ENCODE data around the gene PCBP3.

The PCBP3 gene

DNA sequence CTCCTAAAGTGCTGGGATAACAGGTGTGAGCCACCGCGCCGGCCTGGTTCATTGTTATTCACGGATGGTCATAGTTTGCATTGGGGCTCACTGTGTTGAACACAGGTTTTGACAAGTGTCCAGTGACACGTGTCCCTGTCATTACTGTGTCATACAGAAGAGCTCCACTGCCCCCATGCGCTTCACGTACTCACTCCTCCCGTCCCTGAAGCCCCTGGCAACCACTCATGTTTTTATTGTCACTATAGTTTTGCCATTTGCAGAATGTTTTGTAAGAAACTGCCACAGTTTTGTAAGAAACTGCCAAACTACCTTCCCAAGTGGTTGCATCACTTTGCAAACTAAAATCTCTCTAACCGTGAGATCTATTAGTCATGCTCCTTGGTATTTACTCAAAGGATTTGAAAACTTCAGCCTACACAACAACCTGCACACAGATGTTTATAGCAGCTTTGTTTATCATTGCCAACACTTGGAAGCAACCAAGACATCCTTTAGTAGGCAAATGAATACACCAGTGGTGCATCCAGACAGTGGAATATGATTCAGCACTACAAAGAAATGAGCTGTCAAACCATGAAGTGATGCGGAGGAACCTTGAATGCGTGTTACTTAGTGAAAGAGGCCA, 174.9 kb downstream of the PCBP3 start:
- no peak for DNase-seq

DNA sequence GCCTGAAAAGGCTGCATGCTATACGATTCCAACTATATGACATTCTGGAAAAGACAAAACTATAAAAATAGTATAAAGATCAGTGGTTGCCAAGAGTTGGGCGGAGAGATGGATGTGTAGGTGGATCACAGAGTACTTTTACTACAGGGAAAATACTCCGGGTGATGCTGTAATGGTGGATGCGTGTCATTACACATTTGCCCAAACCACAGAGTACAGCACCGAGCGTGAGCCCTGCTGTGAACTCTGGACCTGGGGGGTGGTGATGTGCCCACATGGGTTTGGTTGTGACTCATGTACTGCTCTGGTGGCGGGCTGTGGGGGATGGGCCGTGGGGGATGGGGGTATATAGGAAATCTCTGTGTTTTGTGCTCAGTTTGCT, 175.4 kb downstream of the PCBP3 start:
- DNase-seq = no peak

DNA sequence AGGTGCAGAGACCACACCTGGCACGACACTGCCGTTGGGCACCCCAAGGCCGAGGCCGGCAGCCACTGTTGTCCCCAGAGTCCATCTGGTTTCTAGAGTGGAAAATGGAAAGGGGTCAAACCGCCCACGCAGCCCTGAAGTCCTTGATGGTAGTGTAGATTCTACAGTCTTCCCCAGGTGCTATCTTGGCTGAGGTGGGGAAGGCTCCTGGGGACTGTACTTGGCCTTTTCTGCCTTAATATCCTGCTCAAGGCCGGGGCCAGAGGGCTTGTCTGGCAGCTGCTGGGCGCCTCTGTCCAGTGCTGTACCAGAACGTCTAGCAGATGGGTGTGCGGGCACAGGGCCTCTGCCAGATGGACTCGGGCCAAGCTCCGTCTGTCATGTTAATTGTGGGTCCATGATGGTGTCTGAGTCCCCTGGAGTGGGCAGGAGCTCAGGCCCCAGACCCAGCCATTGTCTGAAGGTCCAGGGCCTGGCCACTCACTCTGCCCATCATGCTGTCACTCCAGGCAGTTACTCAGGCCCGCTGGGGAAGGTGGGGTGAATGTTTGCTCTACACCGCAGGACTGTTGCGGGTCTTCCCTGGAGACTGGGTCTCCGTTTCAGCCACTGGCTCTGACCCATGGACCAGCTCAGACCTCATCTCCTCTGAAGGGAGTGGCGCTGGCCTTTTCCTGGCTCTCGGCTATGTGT, 176.1 kb downstream of the PCBP3 start:
- no peak for DNase-seq

DNA sequence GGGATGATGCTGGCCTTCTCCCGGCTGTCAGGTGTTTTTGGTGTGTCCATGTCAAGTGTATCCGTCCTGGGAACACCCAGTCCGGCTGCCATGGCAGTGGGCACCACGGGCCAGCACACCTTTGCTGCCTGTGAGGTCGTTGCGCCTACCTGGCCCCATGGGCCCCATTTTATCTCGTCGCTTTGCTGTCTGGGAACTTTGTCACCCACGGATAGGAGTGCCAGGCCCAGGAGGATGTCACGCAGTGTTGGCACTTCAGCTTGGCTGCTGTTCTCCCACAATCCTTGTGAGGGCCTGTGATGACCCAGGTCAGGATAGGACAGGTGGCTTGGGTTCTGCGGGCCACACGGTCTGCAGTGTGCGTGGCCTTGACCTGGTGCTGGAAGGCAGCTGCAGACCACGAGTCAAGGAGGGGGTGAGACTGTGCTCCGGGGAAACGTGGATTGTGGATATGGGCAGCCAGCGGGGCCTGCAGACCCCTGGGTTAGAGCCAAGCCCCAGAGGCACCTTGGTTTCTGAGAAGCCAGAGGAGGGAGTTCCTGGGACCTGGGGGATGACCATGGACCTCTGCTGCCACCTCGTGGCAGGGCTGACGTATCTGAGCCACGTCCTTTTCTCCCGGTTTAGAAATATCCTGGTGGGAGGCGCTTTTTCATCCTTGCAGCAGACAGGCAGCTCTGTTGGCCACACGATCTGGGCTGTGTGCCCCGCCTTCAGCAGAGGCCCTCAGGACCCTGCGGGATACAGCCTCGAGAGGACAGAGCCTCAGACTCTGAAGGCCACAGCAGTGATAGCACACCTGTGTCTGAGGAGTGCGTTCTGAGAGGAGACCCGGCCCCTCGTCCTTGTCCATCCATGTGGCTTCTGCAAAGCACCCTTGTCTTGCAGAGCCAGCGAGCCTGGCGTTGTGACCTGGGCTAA, 176.9 kb downstream of the PCBP3 start:
- peak; percentile 68 for DNase-seq

DNA sequence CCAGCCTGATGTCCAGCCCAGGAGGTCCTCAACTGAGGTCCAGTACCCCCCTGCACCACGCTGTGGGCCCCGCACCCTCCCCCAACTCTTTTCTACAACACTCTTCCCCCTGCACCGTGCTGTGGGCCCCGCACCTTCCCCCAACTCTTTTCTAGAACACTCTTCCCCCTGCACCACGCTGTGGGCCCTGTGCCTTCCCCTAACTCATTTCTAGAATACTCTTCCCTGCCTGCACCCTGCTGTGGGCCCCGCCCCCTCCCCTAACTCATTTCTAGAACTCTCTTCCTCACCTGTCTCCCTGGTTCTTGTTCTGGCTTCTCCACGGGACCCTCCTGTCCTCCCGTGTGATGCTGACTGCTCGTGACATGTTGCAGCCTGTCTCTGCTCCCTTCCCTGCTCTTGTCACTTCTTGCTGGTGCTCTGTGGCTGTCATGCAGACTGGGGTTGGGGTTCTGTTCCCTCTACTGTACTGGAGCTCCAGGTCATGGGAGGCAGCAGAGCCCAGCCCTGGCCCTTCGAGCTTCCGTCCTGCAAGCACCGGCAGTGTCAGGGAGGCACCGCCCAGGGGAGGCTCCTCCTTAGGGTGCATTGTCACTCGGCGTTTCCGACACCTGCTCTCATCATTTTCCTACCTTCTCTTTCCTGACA, 177.9 kb downstream of the PCBP3 start:
- no peak for DNase-seq

DNA sequence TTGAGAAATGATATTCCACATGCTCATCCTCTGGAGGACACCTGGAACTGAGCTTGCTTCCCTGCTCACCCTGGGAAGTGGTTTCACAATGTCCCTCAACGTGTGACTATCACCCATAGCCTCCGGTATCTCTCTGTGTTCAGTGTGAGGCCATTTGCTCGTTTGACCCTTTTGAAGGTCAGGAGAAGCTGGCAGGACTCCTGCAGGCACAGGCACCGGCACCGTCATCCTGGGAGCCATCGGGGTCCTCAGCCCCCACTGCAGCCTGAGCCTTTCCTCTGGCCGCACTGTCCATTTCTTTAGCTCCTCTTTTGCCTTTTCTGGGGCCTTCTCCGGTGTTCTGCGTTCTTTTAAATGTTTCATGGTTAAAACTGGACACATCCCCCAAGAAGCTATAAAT, 178.5 kb downstream of the PCBP3 start:
- no peak for DNase-seq

DNA sequence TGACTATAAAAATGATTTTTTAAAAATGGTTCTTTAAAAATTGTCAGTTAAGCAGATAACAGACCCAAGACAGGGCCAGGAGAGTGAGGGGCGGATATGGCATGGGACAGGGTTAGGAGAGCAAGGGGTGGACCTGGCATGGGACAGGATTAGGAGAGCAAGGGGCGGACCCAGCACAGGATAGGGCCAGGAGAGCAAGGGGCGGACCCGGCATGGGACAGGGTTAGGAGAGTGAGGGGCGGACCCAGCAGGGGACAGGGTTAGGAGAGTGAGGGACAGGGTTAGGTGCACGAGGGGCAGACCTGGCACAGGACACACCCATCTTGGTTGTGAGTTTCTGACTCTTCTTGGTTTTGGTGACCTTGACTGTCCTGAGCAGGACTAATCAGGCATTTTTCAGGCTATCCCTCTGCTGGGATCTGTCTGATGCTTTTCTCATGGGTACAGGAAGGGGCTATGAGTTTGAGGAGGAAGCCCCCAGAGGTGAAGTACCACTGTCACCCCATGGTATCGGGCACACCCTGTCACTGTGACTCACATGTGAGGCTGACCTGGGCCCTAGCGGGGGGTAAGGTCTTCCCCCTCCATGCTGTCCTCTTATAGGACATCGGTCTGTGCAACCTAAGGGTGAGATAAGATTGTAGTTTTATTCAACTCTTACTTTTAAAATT, 179.0 kb downstream of the PCBP3 start:
- no peak for DNase-seq

DNA sequence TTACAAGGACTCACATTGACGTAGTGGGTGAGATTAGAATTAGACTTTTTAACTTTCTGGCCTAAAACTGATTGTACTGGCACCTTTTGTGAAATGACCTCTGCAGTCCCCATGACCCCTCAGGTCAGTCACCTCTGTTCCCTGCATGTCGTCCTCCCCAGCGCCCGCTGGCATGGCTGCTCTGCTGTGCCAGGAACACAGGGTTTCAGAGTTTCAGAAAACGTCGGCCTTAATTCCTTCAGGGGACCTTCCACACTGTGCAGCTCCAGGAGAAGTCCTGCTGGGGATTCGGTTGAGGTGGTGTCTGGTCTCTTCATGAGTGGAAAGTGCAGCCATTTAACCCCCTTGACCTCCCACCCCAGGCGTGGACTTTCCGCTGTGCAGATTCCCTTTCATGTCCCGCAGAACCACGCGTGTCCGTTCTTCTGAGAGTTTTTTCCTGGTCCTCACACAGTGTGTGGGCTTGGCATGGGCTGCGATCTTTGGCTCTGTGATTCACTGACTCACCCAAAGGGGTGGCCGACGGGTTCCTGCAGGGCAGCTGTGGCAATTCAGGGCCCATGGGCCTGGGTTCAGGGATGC, 179.7 kb downstream of the PCBP3 start:
- no peak for DNase-seq

DNA sequence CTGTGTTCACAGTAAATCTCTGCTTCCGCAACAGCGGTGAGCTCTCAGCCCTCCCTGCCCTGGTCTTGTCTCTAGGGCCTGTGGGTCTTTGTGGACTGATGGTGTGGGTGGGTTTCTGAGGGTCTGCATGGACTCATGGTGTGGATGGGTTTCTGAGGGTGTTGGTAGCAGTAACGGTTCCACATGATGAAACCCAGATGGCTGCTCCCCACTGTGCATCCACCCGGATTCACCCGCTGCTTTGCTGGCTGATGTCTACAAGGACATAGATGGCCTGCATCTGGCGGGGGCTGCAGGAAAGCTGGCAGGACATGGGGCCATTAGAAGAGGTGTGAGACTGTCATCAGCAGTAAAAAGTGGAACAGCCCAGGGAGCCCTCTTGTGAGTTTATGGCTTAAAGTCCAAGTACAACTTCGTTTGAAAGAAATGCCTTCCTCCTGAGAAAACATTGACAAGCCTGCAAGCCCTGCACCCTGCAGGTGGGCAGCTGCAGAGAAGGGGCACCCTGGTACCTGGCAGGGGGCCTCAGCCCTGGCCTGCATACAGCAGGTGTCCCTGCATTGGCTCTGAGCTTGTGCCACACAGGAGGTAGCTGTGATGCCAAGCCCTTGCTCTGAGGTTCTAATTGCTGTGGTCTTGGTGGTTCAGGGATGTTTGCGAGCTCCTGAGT, 181.2 kb downstream of the PCBP3 start:
- DNase-seq = no peak

DNA sequence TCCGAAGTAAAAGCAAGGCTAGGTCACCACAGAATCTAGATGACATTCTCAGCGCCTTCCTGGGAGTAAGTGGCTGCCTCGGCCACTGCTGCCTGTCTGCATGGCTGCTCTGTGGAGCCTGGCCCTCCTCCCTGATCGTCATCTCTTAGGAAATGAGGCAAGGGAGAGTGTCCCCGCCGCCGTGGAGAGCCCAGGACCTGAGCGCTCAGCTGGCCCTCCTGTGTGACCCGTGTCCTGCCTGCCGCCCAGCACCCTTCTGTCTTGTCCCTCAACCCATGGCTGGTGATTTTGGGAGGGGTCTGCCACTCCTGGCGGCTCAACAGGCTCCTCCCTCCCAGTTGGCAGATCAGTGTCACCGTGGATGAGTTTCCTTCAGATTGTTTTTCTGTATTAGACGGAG, 181.7 kb downstream of the PCBP3 start:
- DNase-seq = no peak

DNA sequence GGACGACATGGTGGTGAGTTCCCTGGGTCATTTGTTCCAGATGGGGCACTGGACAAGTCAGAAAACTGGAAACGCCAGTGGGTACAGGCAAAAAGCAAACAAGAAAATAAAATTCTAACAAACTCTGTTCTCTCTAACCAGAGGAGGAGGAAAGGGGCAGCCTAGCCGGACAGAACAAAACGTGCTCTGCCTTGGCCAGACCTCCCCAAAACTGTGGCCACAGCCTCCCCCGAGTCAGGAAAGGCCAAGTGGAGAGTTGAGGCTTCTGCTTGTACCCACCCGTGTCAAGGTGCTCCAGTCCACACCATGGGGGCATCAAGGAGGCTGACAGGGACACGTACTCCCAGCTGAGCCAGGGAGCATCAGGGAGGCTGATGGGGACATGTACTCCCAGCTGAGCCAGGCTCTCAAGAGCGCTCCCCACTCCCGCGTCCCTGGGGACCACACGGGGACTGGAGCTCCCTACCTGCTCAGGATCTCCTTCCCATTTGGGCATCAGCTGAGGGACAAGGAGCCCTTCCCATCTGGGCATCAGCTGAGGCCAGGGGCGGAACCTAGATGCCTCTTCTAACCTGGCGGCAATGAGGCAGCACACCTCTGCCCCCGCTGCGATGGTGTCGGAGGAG, 183.3 kb downstream of the PCBP3 start:
- DNase-seq = no peak

DNA sequence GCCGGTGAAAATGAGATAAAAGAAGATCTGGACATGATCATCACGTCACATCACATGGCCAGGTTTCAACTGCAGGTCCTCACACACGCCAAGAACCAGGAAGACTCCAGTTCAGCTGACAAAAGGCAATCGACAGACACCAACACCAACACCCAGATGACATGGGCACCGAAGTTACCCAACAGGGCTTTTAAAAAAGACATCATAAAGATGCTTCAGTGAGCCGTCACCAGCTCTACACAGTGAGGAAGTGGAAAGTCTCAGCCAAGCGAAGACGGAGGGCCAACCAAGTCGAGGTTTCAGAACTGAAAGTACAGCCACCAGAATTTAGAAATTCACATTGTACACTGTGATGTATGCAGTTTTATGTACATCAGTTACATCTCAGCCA, 183.8 kb downstream of the PCBP3 start:
- DNase-seq = no peak

DNA sequence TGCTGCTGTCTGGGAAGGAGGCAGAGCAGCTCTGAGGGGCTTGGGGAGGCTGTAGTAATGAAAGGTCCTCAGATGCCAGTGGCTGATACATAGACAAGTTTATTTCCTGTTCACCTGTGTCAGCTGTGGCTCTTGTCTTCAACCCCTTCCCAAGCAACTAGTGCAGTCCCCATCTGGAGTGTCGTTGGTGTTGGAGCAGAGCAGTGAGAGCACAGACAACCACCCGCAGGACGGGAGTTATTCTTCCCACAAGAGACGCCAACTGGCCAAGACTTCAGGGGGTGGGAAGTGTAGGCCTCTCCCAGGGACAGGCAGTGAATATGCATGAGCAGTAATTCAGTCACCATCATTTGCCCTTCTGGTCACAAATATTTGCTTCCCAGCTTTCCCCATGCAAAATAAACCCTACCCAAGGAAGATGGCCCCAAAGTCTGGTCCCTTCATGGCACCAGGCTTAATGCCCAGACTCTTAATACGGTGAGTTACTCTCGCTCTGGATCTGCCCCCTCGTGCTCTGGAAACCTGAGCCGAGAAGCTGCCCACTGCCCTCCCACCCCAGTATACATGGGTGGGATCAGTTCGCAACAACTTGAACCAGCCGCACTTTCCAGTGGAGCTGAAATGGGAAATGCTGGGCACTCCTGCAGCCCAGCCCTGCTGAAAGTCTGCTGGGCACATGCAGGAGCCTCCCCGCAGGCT, 184.5 kb downstream of the PCBP3 start:
- no peak for DNase-seq

DNA sequence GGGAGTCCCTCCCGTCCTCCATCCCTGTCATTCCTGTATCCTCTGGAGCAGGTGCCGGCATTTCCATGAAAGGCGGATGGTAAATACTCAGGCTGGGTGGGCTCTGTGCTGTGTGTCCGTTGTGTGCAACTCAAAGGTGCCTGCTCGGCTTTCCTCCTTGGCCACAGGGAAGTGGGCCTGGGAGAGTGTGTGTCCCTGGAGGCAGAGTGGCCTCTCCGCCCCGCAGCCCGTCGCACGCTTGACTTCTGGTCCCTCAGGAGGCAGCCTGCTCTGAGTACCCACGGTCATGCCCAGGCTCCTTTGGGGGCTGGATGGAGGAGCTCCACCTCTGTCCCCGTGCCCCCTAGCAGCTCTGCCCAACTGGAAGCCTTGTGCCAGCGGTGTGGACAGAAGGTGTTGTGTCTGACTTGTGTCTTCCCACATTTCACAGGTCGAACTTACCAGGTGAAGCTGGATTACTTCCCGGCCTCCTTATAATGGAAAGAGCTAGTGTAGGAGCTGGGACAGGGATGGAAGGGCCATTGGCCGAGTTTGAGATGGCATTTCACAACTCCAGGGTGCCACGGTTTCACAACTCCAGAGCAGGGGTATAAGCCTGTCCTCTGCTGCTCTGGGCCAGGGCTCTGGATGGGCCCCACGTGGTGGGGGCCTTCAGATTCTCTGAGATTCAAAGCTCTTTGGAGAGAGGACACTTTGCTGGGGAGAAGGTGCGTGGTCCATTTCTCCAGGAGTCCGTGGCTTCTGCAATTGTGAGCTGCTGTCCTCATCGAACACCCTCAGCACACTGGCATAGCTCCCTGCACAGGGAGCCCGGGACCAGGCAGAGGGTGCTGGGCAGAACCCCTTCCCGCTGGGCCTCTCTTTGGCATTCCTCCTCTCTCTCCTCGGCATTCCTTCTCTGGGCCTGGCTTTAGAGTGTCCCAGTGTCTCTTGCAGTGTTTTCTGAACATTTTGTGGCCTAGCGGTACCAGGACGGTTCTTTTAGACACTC, 185.3 kb downstream of the PCBP3 start:
- no peak for DNase-seq

DNA sequence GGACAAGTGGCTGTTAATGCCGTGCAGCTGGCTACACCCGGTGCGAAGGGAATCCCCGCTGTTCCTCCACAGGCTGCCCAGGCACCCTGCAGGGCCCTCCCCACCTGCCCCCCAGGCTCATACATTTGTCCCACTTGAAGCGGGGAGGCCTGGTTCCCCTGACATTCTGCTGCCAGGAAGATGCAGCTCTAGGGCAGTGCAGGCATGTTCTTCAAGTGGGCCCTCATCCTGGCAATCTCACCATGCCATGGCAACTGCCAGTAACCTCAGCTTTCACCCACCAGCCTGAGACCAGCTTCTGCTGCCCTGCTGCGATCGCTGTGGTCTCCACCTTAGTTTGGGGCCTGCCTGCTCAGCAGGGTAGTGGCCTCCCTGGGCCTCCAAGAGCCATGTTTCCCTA, 186.1 kb downstream of the PCBP3 start:
- no peak for DNase-seq

DNA sequence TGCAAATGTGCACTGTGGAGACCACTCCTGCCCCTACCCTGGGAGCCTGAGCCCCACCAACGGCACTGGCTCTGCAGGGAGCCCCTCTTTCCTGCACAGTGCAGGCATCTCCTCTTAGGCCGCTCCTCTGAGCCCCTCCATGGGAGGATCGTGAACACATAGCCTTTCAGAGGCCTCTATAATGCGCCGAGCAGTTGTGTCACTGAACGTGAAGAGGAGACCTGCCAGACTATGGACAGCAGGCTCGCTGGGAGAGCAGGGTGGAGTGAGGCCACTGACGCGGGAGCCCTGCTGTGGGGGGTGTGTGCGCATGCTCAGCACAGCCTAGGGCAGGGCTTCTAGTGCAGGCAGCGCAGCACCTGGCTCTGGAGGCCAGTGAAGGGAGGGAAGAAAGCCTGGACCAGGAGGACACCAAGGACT, 186.7 kb downstream of the PCBP3 start:
- no peak for DNase-seq

DNA sequence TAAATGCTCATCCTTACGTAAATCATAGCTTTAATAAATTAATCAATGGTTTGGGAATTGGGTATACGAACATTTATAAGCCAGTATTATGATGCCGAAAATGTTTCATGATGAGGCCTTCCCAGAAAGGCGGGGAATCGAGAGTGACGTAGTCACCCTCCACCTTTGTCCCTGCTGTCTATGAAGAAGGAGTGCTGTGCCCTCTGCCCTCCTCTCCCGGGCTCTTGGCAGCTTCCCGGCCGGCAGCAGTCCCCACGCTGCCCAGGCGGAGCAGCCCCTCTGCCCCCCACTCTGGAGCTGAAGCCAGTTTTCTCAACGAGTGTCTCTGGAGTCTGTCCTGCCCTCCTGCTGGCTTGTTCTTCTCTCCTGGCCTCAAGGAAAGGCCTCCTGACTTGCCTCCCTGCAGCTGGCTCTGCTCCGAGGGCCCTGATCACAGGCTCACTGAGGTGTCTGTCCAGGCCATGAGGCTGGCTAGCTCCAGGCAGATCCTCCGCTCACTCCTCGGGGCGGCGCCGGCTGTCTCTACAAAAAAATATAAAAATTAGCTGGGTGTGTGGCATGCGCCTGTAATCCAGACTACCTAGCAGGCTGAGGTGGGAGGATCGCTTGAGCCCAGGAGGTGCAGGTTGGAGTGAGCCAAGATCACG, 187.3 kb downstream of the PCBP3 start:
- DNase-seq = no peak

DNA sequence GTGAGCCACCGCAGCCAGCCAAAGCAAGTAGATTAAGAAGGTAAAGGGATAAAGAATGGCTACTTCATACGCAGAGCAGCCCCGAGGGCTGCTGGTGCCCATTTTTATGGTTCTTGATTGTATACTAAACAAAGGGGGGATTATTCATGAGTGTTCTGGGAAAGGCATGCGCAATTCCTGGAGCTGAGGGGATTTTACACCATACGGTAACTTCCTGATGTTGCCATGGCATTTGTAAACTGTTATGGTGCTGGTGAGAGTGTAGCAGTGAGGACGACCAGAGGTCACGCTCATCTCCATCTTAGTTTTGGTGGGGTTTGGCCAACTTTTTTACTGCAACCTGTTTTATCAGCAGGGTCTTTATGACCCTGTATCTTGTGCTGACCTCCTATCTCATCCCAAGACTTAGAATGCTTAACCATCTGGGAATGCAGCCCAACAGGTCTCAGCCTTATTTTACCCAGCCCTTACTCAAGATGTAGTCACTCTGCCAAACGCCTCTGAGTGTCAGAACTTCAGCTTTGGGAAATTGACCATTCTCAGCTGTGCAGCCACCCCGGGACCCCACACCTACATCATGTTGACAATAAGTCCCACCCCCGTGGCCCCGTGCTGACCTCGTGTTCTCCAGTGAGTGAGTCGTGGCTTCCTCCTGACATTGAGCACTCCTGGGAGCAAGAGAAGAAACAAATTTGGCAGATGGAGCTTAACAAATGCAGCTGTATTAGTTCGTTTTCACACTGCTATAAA, 188.6 kb downstream of the PCBP3 start:
- DNase-seq = no peak
